ENCODE results near the gene RCBTB1. TPM values are rescaled to one million over a fixed set of nuclear protein-coding genes. Genes with fewer than 3 reads are reported as not detected.

The RCBTB1 gene
- total RNA-seq, 4 donors from 2014 or later, result 4.4 to 12.8 (median 6.5) TPM

DNA sequence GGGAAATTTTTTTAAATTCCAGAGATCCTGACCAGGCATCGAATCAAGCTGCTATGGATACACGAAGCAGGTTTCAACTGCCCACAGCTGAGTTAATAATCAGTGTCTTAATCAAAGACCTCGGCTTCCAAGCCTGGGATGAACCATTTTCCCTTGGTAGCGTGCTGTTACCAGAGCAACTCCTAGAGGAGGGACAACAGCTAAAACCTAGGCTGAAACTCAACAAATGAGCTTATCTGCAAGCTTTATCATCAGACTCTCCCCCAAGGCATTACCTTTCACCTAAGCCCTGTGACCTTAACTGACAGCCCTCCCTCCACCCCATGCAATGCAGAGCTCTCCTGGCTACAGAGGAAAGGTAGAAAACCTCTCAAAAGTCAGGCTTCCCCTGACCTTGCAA, 39.7 kb downstream of the RCBTB1 start:
- no peak for DNase-seq (ENCODE audit: low spot score in 2 of 2)
- no peak for TF ChIP-seq POLR2A (IDR thresholded peaks at IDR 0.05)
- TF ChIP-seq, protein P1, sequence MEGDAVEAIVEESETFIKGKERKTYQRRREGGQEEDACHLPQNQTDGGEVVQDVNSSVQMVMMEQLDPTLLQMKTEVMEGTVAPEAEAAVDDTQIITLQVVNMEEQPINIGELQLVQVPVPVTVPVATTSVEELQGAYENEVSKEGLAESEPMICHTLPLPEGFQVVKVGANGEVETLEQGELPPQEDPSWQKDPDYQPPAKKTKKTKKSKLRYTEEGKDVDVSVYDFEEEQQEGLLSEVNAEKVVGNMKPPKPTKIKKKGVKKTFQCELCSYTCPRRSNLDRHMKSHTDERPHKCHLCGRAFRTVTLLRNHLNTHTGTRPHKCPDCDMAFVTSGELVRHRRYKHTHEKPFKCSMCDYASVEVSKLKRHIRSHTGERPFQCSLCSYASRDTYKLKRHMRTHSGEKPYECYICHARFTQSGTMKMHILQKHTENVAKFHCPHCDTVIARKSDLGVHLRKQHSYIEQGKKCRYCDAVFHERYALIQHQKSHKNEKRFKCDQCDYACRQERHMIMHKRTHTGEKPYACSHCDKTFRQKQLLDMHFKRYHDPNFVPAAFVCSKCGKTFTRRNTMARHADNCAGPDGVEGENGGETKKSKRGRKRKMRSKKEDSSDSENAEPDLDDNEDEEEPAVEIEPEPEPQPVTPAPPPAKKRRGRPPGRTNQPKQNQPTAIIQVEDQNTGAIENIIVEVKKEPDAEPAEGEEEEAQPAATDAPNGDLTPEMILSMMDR (IDR thresholded peaks at IDR 0.05), result no peak
- WGBS, 2 donors, result 95 to 96% methylated on average over 4 of the region's 4 CpGs
- intact Hi-C loops (cut with DNase I; ENCODE audit: low total_unique reads), result no loop called here
- no peak overlapping the region for H3K4me3 ChIP-seq (ENCODE audit: low read depth, poor library complexity, severe bottlenecking)

DNA sequence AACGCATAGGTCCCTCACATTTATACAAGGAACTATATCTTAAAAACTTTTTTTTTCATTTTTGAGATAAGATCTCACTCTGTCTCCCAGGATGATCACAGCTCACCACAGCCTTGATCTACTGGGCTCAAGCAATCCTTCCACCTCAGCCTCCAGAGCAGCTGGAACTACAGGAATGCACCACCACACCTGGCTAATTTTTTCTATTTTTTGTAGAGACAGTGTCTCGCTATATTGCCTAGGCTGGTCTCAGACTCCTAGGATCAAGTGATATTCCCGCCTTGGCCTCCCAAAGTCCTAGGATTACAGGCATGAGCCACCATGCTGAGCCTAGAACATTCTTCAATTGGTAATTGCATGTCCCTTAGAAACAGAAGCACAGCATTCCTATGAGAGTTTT, 41.7 kb downstream of the RCBTB1 start:
- DNase-seq (ENCODE audit: low spot score in 2 of 2), result no peak
- intact Hi-C loops (cut with DNase I; ENCODE audit: low total_unique reads), result no loop called here
- no peak overlapping the region for H3K4me3 ChIP-seq (ENCODE audit: low read depth, poor library complexity, severe bottlenecking)
- 97% methylated on average over 3 of the region's 3 CpGs for WGBS, 2 donors
- TF ChIP-seq POLR2A (IDR thresholded peaks at IDR 0.05), result no peak
- TF ChIP-seq, protein P1 (IDR thresholded peaks at IDR 0.05), result no peak

DNA sequence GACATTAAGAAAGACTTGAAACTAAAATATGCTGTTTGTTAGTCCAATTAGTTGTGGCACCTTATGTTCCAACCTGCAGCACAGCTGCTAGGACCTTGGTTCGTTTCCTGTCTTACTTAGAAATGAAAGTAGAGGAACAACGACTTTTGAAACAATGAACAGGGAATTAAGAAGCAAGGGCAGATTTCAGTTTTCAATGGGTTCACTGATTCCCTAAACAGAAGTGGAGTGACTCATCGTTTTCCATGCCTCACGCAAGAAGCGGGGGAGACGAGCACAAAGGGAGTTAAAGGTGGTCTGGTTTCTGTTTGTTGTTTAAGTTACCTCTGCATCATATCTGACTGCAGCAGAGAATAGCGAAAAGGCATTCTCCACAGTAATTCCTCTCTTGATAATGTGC, 44.8 kb downstream of the RCBTB1 start:
- no peak for TF ChIP-seq POLR2A (IDR thresholded peaks at IDR 0.05)
- TF ChIP-seq, protein P1 (IDR thresholded peaks at IDR 0.05), result no peak
- no peak for DNase-seq (ENCODE audit: low spot score in 2 of 2)
- no peak overlapping the region for H3K4me3 ChIP-seq (ENCODE audit: low read depth, poor library complexity, severe bottlenecking)
- WGBS, 2 donors, result 64 to 65% methylated on average over 7 of the region's 7 CpGs
- intact Hi-C loops (cut with DNase I; ENCODE audit: low total_unique reads), result no loop called here

DNA sequence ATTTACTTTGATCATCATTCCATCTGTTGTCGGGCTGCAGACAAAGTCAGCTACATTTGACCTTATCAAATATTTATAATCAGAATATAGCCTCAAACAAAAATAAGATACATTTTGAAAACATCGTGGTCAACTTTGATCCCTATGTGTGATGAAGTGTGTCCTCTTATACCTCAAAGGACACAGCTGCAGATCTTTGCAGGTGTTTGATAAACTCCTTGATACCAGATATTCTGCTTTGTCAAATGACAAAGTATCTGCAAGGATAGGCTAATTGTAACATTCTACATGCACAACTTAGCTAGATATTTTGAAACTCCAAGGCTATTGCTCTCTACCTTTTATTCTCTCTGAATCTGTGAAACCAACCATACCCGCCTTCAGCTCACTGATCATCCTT, 45.6 kb downstream of the RCBTB1 start:
- 91 to 94% methylated on average over 3 of the region's 3 CpGs for WGBS, 2 donors
- intact Hi-C loops (cut with DNase I; ENCODE audit: low total_unique reads), result no loop called here
- no peak overlapping the region for H3K4me3 ChIP-seq (ENCODE audit: low read depth, poor library complexity, severe bottlenecking)
- TF ChIP-seq, protein P1 (IDR thresholded peaks at IDR 0.05), result no peak
- TF ChIP-seq POLR2A (IDR thresholded peaks at IDR 0.05), result no peak
- no peak for DNase-seq (ENCODE audit: low spot score in 2 of 2)

DNA sequence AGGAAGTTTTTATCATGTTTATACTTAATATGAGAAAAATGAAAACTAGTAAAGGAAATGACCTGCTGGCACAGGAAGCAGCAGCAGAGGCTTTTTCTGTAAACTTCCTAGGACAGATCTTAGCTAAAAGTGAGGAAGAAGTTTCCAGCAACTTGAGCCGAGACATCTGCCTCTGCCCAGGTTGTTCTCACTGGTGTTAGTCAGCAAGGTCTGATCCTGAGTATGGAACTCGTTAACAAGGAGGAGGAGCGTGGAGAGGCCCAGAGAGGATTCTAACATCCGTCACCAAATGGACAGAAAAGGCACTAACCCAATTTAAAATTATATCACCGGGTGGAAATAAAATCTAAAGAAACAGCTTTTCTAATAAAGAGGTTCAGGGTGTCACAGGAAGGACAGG, 46.0 kb downstream of the RCBTB1 start:
- no peak for DNase-seq (ENCODE audit: low spot score in 2 of 2)
- 75 to 81% methylated on average over 5 of the region's 5 CpGs for WGBS, 2 donors
- no peak for TF ChIP-seq POLR2A (IDR thresholded peaks at IDR 0.05)
- TF ChIP-seq, protein P1 (IDR thresholded peaks at IDR 0.05), result no peak
- intact Hi-C loops (cut with DNase I; ENCODE audit: low total_unique reads), result no loop called here
- H3K4me3 ChIP-seq (ENCODE audit: low read depth, poor library complexity, severe bottlenecking), result no peak overlapping the region

DNA sequence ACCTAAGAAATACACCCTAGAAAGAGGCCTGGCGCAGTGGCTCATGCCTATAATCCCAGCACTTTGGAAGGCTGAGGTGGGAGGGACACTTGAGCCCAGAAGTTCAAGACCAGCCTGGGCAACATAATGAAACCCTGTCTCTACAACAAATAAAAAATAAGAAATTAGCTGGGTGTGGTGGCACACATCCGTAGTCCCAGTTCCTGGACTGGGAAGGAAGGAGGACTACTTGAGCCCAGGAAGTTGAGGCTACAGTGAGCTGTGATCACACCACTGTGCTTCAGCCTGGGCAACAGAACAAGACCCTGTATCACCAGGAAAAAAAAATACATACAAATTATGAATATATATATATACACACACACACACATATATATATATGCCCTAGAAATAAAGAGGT, 47.0 kb downstream of the RCBTB1 start:
- intact Hi-C loops (cut with DNase I; ENCODE audit: low total_unique reads), result no loop called here
- DNase-seq (ENCODE audit: low spot score in 2 of 2), result no peak
- H3K4me3 ChIP-seq (ENCODE audit: low read depth, poor library complexity, severe bottlenecking), result no peak overlapping the region
- 81 to 89% methylated on average over 2 of the region's 2 CpGs for WGBS, 2 donors
- no peak for TF ChIP-seq POLR2A (IDR thresholded peaks at IDR 0.05)
- TF ChIP-seq, protein P1 (IDR thresholded peaks at IDR 0.05), result no peak

All from lower leg skin (tissue), 4 donors.